HG03097 (cell line): Measurements from ENCODE around the gene NFATC2.
"Not testable (repeated sequence)": the region's sequence is repeated elsewhere in the genome, so short reads cannot be mapped to it uniquely, and the experiment has no call there.

Experiments used
- ATAC-seq: cut with Tn5 transposase; IDR thresholded peaks from one replicate; pipeline ENCODE4 v1.9.1; 2021; ENCODE audit not compliant: unreplicated experiment, low FRiP score

NFATC2 gene

GRCh38 chr20:51482836-51483473 lies 59.6 kb downstream of the NFATC2 start:
- no peak for ATAC-seq

DNA sequence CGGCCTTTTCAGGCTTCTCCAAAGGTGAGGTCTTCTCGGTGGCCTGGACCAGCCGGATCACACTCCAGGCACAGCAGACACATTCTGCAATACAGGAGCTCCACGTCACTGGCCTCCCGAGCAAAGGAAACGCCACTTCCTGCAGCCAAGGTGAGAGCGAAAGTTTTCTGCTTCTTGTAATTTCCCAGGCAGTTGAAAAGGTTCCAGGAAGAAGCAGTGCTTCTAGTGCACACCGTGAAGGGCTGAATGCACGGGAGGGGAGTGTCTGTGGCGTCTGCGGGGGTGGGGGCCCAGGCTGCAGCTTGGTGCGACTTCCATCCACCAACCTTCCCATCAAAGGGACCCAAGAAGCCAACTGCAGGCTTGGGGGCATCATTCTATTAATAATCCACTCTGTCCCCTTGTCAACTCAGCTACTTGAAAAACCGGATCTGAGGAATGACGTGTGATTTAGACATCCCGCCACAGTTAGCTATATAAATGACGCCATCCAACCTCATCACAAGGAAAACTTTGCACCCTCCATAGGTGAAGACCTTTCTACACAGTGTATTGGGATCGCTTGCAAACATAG lies 61.1 kb downstream of the NFATC2 start:
- no peak for ATAC-seq

DNA sequence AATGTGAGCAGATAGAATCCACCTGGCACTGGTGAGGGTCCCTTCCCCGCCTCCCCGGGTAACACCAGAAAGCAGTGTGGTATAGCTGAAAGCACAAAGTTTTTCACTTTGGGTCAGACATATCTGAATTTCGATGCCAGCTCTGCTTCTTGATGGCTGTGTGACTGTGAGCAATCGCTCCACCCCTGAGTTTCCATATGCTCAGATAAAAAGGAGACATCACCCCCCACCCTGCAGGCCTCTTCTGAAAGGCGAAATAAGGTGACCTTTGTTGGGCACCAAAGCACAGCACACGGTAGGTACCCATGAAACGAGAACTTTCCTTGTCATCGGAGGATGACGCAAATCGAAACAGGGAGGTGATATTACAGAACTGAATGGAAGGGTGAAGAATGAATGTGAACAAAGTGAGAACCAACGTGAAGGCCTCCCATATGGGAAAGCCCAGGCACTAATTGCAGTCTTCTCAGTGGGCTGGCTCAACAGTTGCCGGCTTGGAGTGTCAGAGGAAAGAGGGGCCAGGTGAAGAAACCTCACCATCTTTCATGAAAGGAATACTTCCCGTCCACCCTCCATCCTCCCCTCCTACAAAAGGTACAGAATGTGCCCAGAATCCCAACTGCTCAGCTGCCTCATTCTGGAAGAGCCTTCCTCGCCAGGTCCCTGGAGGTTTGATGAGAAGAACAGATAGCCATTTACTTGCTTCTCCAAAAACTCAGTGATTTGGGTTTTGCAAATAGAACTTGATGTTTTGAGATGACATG lies 61.8 kb downstream of the NFATC2 start:
- ATAC-seq = peak; percentile 73

- ATAC-seq = not testable (repeated sequence)
These were observed 66.4 kb downstream of the NFATC2 start for GRCh38 chr20:51476106-51476505.

- no peak for ATAC-seq
These were observed 68.7 kb downstream of the NFATC2 start for GRCh38 chr20:51473771-51474170.

GRCh38 chr20:51473256-51473655 lies 69.3 kb downstream of the NFATC2 start:
- ATAC-seq = no peak

- ATAC-seq = no peak
These were observed 71.6 kb downstream of the NFATC2 start for GRCh38 chr20:51470907-51471411.

GRCh38 chr20:51470499-51470820 lies 72.1 kb downstream of the NFATC2 start:
- ATAC-seq = no peak

DNA sequence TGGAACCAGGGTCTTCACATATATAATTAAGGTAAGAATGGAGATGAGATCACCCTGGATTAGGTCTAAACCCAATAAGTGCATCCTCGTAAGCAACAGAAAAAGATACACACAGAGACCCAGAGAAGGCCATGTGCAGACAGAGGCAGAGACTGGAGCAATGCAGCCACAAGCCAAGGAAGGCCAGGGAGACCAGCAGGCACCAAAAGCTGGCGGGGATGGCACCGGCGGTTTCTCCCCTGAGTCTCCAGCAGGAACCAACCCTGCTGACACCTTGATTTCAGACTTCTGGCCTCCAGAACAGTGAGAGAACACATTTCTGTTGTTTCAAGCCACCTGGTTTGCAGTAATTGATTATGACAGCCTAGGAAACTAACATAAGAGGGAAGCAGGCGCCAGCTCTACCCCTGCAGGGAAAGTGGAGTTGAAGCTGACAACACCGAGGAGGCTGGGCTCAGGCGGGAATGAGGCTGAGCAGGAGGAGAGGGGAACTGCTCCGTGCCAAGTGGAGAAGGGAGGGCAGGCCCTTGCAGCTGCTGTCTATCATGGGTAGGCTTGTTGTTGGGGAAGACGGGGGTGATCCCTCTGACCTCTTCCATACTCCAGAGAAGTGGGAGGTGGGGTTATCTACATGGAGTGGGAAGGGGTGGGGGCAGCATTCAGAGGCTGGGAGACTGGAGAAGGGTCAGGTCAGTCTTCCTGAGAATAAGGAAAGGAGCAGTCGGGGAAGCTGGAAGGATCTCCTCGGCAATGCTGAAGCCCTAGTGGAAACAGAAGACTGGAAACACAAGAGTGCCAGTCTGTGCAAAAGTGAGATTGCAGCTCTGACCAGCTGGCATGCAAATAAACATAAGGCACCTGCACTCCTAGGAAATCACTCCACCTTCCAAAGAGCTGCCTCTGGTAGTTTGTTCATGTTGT lies 72.7 kb downstream of the NFATC2 start:
- ATAC-seq = no peak

DNA sequence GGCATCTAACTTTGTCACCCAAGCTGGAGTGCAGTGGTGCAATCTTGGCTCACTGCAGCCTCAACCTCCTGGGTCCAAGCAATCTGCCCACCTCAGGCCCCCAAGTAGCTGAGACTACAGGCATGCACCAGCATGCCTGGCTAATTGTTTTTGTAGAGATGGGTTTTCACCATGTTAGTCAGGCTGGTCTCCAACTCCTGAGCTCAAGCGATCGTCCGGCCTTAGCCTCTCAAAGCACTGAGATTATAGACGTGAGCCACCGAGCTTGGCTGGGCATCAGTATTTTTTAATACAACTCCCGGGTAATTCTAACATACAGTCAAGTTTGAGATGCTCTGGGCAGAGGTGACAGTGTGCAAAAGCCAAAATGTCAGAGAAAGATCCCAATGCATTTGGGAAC lies 73.5 kb downstream of the NFATC2 start:
- ATAC-seq = no peak

DNA sequence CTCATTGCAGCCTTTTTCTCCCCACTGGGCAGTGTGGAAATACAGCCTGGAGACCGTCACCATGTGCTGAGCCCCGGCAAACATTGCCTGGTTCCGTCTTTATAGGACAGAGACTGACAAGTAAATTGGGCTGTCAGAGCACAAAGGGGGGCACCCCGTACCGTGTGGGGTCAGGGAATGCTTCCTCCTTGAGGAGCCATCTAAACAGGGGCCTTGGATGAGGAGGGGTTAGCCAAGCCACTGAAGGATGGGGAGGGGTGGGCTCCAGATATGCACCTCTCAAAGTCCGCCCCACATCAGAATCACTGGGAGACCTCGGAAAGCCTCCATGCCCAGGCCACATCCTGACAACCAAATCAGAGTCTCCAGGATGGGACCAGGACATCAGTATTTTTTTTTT lies 73.9 kb downstream of the NFATC2 start:
- no peak for ATAC-seq

DNA sequence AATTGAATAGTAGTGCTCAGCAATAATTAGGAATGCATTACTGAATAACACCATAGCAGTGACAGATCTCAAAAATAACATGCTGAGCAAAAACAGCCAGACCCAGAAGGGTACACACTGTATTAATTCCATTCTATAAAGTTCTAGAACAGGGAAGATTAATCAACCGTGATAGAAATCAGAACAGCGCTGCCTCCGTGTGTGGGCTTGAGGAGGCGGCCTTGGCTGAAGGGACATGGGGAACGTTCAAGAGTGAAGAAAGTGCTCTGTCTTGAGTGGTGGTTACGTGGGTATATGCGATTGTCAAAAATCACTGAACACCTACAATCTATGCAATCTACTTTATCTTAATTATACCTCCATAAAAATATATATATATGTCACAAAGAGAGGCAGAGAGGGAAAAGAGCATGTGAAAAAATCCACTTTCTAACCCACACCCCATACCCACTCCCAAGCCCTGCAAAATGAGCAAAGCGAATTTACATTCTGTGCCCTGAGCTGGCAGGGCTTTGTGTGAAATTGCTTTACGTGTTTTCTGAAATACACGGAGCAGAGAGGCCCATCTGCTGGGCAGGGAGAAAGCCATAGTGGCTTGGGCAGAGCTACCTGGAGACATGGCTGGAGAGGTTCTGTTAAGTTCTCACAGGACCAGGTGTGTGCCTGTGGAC lies 74.4 kb downstream of the NFATC2 start:
- ATAC-seq = no peak

GRCh38 chr20:51463998-51464397 lies 78.5 kb downstream of the NFATC2 start:
- no peak for ATAC-seq

- ATAC-seq = no peak
These were observed 79.0 kb downstream of the NFATC2 start for GRCh38 chr20:51463560-51463959.

DNA sequence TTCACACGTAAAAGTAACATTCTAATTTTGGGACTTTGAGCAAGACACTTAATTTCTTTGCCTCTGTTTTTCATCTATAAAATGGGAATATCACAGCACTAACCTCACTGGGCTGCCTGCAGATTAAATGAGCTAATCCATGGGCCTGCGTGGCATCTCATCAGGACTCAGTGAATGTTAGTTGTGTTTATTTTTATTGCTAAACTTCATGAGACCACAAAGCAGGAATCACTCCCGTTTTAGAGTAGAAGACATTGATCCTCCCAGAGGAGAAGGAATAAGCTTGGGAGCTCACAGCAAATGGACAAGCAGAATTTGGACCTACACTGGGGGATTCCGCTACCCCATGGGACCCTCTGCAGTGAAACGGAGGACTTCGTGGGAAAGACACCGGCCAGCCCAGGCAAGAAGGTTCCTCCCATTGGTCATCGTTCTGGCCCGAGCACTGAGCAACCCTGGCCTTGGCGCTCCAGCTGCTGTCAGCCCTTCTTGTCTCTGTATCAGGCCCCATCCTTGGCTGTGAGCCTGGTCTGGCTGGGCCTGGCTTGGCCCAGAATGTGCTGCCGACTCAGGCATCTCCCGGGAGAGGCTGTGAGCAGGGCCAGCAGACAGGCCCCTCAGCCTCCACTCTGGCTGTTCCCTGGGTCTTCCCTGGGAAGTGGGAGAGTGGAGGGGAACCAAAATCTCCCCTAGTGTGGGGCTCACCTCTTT lies 79.8 kb downstream of the NFATC2 start:
- ATAC-seq = no peak

DNA sequence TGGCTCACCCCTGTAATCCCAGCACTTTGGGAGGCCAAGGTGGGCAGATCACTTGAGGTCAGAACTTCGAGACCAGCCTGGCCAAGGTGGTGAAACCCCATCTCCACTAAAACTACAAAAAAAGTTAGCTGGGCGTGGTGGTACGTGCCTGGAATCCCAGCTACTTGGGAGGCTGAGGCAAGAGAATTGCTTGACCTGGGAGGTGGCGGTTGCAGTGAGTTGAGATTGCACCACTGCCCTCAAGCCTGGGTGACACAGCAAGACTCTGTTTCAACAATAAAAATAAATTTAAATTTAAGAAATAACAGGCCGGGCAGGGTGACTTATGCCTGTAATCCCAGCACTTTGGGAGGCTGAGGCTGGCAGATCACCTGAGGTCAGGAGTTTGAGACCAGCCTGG lies 80.7 kb downstream of the NFATC2 start:
- ATAC-seq = not testable (repeated sequence)

DNA sequence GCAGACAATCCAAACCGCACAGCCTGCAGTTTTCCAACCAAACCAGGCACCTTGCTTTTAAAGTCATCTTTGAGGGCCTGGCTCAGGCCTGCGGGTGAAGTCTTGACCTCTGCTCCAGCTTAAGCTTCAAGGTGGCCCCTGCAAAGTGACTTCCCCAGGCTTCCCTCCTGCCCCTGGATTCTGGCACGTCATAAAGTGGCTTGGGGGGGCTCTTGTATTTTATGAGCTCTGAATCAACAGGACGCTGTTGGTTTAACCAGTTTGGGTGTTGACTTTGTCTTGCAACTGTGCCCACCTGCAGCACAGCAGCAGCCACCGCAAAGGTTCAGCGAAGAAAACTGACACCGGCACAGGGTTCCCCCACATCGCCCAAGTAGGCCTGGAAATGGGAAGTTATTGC lies 81.2 kb downstream of the NFATC2 start:
- ATAC-seq = no peak

DNA sequence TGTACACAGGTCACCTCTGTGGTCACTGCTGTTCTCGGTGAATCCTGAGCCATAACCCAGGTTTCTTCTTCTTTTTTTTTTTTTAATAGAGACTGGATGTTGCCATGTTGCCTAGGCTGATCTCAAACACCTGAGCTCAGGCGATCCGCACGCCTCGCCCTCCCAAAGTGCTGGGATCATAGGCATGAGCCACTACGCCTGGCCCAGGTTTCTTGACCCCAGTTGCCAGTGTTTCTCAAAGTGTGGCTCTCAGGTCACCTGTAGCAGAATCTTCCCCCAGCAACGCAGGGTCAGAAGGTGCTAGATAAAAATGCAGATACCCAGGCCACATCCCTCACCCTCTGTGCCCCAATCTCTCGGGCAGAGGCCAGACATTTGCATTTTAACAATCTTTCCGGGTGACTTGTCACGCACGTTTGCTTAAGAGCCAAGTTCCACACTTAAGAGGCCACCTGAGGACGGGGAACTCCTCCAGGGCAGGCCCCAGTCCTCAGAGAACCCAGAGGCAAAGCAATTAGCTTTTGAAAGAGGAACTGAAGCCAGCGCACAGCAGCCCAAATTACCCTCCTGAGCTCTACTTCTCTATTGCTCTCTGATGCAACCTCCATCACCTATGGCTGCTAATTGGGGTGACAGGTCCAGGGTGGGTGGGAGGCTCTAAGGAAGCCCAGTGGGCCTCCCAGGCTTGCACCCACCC lies 81.8 kb downstream of the NFATC2 start:
- ATAC-seq = peak; percentile 91

- ATAC-seq = no peak
These were observed 82.4 kb downstream of the NFATC2 start for GRCh38 chr20:51460163-51460562.
